Measurements from ENCODE around the gene PROM1.

- TF ChIP-seq, protein P1, sequence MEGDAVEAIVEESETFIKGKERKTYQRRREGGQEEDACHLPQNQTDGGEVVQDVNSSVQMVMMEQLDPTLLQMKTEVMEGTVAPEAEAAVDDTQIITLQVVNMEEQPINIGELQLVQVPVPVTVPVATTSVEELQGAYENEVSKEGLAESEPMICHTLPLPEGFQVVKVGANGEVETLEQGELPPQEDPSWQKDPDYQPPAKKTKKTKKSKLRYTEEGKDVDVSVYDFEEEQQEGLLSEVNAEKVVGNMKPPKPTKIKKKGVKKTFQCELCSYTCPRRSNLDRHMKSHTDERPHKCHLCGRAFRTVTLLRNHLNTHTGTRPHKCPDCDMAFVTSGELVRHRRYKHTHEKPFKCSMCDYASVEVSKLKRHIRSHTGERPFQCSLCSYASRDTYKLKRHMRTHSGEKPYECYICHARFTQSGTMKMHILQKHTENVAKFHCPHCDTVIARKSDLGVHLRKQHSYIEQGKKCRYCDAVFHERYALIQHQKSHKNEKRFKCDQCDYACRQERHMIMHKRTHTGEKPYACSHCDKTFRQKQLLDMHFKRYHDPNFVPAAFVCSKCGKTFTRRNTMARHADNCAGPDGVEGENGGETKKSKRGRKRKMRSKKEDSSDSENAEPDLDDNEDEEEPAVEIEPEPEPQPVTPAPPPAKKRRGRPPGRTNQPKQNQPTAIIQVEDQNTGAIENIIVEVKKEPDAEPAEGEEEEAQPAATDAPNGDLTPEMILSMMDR (IDR thresholded peaks at IDR 0.05) = no peak
- TF ChIP-seq POLR2A (IDR thresholded peaks at IDR 0.05) (no peak), POLR2AphosphoS5 (IDR thresholded peaks at IDR 0.05) (no peak)
Observed at GRCh38 chr4:16079046-16079445, 4.8 kb downstream of the PROM1 start.
